DMS79 treated with DMSO at 0.1 percent for 48 hours (cell line): Measurements from ENCODE around the gene SNCB.
"Not testable (repeated sequence)": the region's sequence is repeated elsewhere in the genome, so short reads cannot be mapped to it uniquely, and the experiment has no call there.

ENCODE experiments used
- DNase-seq: peaks from one replicate; lab custom pipeline; 2025; lab: John Stamatoyannopoulos, UW

Gene SNCB

GRCh38 chr5:176597417-176598389 lies 32.6 kb downstream of the SNCB start:
- no peak for DNase-seq

DNA sequence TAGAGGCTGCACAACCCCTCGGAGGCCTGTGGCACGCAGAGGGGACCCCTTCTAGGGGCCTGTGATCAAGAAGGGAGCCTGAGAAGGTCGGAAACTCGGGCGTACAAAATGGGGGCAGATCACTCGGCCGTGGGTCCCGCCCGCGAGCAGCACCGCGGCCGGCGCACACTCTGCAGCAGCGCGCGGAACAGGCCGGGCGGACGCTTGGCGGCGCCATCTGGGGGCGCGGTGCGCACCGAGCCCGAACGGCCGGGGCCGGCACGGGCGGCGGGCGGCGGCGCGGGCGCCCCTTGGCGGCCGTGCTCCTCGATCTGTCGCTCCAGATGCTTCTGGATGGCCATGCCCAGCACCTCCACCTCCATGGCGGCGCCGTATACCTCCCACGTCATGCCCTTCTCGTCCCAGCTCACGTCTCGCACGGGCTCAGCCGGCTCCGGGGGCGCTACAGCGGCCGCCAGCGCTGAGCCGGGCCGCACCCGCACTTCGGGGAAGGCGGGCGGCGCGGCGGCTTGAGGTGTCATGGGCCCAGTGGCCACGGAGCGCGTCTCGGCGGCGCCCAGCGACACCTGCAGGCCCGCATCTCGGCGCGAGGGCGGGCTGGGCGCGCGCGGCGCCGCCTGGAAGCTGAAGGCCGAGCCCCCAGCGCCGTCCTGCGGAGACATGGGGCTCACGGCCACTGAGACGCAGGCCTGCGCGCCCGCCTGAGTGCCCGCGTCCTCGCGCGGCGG lies 33.5 kb downstream of the SNCB start:
- DNase-seq, result no peak

DNA sequence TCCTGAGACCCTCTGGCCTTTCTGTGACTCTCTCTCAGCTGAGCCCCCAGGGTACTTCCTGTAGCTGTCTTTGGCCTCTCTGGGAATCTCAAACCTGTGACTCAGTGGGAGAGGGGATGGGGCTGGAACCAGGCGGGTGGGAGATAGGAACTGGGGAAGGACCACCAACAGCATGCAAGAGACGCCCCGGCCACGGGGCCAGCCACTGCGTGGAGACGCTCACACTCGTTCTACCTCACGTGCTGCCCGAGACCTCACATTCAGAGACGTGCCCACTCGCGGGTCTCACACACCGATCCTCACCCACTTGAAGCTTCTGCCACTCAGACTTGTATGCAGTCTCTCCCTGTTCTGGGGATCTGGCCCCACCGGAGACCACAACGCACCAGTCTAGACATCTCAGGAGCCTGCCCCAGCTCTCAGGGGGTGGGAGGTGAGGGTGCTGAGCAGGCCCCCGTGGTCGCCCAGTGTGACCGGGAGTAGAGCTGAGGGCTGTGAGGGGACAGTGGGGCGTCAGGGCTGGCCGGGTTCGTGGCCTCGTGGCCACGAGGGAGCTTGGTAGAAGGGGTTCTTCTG lies 34.2 kb downstream of the SNCB start:
- no peak for DNase-seq

GRCh38 chr5:176595386-176595943 lies 34.9 kb downstream of the SNCB start:
- no peak for DNase-seq

DNA sequence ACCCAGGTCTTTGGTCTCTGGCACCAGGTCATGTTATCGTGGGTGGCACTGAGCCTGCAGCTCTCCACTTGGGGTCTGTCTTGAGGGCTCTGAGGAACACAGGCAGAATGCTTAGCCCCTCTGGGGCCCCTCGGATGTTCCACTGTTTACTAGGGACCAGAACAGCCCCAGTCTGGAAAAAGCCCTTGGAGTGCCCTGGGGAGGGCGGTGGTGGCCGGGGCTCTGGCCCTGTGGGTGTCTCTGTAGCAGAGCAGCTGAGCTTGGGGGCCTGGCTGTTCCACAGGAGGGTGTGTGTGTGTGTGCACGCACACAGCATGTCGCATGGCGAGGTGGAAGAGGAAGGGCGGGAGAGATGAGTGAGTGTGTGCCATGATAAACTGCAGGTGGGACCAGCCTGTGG lies 35.8 kb downstream of the SNCB start:
- DNase-seq, result no peak

DNA sequence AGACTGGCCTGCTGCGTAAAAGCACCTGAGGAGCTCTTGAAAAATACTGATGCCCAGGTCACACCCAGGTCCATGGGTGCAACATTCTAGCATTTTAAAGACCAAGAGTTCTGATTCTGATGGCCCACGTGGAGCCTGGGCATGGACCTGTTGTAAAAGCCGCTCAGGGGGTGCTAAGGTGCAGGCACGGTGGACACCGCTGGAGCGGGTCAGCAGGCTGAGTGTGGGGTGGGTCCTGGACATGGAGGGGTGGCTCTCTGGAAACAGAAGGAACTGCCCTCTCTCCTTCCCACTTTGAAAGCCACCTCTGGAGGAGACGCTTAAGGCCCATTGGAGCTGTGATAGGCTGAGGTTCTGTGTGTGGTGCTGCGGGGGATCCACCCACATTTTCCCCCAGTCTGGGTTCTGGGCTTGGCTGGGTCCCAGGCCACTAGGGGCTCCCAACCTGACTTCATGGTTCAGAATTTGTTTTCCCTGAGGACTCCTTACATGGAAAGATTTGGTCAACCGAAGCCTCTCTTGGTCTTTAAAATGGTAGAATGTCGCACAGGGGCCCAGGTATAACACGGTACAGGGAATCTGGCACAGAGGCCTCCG lies 37.0 kb downstream of the SNCB start:
- DNase-seq, result no peak

DNA sequence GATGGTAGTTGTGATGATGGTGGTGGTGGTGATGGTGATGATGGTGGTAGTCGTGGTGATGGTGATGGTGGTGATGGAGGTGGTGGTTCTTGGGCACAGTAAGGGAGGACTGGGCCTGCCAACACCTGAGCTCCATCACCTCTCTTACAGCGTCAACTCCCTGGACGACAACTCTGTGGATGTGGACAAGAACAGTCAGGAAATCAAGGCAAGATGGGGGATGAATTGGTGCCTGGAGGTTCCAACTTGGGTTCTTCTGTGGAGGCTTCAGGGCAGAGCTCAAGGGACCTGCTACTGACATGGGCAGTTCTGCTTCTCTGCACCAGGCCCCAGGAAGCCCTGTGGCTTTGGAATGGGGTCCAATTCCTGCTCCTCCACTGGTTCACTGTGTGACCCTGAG lies 37.8 kb downstream of the SNCB start:
- DNase-seq, result no peak

DNA sequence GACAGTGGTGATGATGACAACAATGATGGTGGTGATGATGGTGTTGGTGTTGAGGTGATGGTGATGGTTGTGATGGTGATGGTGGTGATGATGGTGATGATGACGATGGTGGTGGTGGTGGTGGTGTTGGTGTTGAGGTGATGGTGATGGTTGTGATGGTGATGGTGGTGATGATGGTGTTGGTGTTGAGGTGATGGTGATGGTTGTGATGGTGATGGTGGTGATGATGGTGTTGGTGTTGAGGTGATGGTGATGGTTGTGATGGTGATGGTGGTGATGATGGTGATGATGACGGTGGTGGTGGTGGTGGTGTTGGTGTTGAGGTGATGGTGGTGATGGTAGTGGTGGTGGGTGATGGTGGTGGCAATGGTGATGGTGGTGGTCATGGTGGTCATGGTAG lies 38.7 kb downstream of the SNCB start:
- not testable (repeated sequence) for DNase-seq

- peak; percentile 17 for DNase-seq
Measured at GRCh38 chr5:176590035-176590717, 40.2 kb downstream of the SNCB start.

DNA sequence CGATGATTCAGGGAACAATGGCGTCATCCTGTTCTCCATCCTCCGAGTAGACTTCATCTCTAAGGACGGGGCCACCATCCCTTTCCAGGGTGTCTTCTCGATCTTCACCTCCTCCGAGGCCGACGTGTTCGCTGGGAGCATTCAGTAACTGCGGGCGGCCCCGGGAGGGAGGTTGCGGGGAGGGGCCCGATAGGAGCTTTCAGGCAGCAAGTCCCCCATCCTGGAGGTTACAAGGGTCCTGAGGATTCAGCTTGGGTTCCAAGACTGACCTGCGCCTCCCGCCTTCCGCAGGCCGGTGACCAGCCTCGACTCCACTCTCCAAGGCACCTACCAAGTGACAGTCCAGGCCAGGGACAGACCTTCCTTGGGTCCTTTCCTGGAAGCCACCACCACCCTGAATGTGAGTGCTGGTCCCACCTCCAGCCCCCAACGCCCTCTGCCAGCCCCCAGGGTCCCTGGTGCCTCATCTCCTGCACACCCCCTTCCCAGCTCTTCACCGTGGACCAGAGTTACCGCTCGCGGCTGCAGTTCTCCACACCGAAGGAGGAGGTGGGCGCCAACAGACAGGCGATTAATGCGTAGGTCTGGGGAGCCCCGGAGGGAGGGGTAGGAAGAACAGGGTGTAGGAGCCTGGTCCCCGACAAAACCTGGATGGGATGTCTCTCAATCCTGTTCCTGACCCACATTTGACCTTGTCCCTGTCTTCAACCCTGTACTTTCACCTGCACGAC lies 41.1 kb downstream of the SNCB start:
- DNase-seq, result no peak

DNA sequence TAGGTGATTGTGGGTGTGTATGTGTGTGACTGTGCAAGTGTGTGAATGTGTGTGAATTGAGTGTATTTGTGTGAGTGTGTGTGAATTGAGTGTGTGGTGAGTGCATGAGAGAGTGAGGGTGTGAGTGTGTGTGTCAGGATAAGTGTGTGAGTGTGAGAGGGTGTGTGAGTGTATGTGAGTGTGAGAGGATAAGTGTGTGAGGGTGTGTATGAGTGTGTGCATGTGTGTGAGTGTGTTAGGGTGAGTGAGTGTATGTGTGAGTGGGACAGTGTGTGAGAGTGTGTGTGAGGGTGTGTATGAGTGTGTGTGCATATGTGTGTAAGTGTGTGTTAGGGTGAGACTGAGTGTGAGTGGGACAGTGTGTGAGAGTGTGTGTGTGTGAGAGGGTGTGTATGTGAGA lies 42.0 kb downstream of the SNCB start:
- DNase-seq, result no peak

DNA sequence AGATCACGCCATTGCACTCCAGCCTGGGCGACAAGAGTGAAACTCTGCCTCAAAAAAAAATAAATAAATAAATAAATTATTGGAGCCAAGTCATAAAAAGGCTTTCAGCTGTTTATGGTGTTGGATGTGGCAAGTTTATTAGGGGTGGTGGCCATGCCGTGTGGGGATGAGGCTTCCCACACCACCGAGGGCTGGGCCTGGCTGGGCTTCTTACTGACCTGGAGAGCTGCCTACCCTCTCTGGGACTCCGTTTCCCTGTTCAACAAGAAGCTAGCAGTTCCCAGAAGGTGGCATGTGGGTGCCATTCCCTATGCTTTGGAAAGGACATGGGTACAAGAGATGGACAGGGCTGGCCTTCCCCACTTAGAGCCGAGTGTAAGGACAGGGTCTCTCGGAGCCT lies 42.9 kb downstream of the SNCB start:
- DNase-seq, result no peak

- no peak for DNase-seq
Measured at GRCh38 chr5:176583076-176583475, 47.3 kb downstream of the SNCB start.

DNA sequence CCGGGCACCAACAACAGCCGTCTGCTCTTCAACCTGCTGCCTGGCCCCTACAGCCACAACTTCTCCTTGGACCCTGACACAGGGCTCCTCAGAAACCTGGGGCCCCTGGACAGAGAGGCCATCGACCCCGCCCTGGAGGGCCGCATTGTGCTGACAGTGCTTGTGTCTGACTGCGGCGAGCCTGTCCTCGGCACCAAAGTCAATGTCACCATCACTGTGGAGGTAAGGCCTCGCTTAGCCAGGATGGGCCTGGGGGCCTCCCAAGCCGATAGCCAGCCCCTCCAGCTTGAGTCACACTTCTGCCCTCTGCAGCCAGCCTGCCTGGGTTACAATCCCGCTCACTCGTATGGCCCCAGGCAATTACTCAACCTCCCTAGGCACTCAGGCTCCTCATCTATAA lies 49.0 kb downstream of the SNCB start:
- no peak for DNase-seq

- no peak for DNase-seq
Measured at GRCh38 chr5:176579323-176579722, 51.0 kb downstream of the SNCB start.

GRCh38 chr5:176578391-176578808 lies 51.9 kb downstream of the SNCB start:
- DNase-seq, result no peak

DNA sequence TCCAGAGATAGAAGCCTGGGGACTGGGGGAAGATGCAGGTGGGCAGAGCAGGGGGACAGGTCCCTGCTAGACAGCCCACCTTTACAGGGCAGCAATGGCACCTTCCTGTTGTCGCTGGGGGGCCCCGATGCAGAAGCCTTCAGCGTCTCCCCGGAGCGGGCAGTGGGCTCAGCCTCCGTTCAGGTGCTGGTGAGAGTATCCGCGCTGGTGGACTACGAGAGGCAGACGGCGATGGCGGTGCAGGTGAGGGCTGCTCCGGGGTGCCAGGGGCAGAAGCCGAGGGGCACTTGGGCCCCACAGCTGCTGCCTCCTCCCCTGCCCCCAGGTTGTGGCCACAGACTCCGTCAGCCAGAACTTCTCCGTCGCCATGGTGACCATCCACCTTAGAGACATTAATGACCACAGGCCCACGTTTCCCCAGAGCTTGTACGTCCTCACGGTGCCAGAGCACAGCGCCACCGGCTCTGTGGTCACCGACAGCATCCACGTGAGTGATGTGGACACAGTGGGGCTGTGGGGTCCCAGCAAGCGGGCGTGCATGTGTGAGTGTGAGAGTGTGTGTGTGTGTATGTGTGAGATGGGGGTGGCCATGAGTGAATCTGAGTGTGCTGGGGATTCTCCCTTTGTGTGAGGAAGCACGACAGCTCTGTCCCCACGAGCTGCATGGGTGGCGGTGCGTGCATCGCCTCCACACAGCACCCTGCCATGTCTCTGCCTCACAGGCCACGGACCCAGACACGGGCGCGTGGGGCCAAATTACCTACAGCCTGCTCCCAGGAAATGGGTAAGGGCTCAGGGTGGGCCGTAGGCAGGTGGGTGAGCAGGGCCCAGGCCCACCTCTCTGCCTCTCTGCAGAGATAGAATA lies 52.8 kb downstream of the SNCB start:
- no peak for DNase-seq

- no peak for DNase-seq
Measured at GRCh38 chr5:176575488-176576422, 54.6 kb downstream of the SNCB start.

GRCh38 chr5:176575066-176575465 lies 55.3 kb downstream of the SNCB start:
- no peak for DNase-seq
